ENCODE measurements around the gene TRIM17.
A peak's percentile ranks its signal among the peaks of the same experiment; 100 is the strongest.

Gene TRIM17

DNA sequence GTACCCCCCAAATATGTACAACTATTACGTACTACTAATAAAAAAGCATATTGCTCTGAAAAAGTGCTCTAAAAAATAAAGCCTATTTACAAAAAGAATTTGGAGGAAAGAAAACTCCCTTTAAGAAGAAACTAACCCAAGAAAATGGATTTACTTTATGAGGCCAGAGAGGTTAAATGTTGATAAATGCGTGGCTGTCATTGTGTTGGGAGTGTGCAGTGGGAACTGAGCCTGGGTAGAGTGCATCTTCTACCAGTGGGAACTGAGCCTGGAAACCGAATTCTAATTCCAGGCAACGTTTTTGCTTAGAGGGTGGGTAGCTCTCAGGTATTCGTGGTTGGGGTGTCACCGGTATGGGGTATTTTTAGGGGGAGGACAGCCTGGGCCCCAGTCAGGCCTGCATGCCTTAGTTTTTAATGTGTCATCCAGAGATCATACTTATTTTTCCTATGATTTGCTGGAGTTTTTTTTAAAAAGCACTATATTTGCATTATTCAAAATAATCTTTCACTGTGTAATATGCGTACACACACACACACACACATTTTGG, 46.4 kb upstream of the TRIM17 start:
- CTCF ChIA-PET = interaction anchor here (1.6 to 4.2 kb wide), 4 partner anchors 10 to 14 kb away, joined by 4 to 17 read pairs (median 6); no protein-coding TSS in a partner anchor
- TF ChIP-seq, protein P1, sequence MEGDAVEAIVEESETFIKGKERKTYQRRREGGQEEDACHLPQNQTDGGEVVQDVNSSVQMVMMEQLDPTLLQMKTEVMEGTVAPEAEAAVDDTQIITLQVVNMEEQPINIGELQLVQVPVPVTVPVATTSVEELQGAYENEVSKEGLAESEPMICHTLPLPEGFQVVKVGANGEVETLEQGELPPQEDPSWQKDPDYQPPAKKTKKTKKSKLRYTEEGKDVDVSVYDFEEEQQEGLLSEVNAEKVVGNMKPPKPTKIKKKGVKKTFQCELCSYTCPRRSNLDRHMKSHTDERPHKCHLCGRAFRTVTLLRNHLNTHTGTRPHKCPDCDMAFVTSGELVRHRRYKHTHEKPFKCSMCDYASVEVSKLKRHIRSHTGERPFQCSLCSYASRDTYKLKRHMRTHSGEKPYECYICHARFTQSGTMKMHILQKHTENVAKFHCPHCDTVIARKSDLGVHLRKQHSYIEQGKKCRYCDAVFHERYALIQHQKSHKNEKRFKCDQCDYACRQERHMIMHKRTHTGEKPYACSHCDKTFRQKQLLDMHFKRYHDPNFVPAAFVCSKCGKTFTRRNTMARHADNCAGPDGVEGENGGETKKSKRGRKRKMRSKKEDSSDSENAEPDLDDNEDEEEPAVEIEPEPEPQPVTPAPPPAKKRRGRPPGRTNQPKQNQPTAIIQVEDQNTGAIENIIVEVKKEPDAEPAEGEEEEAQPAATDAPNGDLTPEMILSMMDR (IDR thresholded peaks at IDR 0.05; ENCODE audit: control extremely low read depth, extremely low read depth, low read depth, missing control alignments) = no peak
- POLR2A ChIA-PET = no interaction called here
- DNase-seq (ENCODE audit: extremely low spot score) = no peak

DNA sequence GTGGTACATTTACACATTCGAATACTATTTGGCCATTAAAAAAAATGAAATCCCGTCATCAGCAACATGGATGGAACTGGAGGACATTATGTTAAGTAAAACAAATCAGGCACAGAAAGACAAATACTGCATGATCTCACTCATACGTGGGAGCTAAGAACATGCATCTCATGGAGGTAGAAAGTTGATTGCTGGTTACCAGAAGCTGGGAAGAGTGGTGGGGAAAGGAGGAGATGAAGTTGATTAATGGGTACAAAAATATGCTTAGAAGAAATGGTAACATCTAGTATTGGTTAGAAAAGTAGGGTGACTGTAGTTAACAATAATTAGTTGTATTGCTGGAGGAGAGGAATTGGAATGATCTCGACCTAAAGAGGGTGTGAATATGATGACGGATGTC, 45.9 kb upstream of the TRIM17 start:
- POLR2A ChIA-PET = no interaction called here
- CTCF ChIA-PET = interaction anchor here (2.0 to 4.2 kb wide), 2 partner anchors 10 to 13 kb away, joined by 4 to 17 read pairs; no protein-coding TSS in a partner anchor
- TF ChIP-seq, protein P1 (IDR thresholded peaks at IDR 0.05; ENCODE audit: control extremely low read depth, extremely low read depth, low read depth, missing control alignments) = no peak
- DNase-seq (ENCODE audit: extremely low spot score) = no peak

DNA sequence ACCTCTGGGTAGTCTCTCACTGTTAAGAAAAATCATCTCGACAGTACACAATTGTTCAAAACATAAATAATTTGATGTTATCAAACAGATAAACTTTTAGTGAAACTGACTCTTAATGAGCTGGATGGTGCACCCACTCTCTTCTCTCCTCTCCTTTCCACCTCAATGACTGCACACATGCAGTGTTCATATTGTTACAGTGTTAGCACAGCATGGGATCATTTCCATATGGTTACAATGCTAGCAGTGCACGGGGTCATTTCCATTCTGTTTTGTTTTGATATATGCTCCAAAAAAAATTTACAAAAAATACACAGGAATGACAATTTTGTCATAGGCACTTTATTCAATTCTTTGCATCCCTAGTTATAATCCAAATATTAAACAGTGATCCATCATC, 44.2 kb upstream of the TRIM17 start:
- DNase-seq (ENCODE audit: extremely low spot score) = no peak
- POLR2A ChIA-PET = no interaction called here
- CTCF ChIA-PET = interaction anchor here (4.2 kb wide), 1 partner anchor 12 kb away, joined by 17 read pairs; no protein-coding TSS in a partner anchor
- TF ChIP-seq, protein P1 (IDR thresholded peaks at IDR 0.05; ENCODE audit: control extremely low read depth, extremely low read depth, low read depth, missing control alignments) = no peak

DNA sequence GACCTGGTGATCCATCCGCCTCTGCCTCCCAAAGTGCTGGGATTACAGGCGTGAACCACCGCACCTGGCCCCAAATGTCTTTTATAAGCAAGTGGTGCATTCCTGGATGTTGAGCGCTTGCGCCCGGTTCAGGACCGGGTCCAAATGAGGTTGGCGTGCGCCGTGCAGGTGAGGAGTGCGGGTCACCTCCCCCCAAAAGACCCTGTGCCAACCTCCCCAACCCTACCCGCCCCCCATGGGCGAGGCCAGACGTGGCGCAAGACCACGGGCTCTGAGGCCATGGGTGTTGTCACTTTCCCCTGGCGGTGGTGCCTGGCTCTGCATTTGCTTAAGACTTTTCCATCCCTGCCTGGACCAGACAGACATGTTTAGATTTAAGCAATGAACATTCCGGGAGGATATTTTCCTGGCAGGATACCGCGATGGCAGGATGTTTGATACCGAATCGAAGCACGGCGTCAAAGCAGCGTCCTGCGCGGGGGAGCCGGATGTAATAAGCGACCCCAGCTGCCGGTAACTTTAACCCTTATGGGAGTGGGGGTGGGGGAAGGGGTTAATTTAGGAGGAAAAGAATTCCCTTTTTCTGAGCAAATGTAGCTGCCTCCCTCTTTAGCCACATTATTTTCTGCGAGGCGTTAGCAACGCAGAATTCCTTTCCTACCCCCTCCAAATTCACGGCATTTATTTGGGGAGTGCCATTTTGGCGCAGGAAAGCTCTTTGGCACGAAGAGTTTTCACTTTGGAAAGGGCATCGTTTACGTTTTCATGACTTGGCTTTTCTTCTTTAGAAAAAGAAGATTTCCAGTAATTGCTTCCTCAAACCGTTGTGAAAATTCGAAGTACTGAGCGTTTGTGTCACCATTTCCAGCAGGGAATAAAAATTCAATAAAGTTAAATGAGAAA, 42.7 kb upstream of the TRIM17 start:
- POLR2A ChIA-PET = interaction anchor here (0.6 kb wide), 1 partner anchor 52 kb away, joined by 6 read pairs; the partner anchor contains the start of gene TRIM11
- TF ChIP-seq, protein P1 (IDR thresholded peaks at IDR 0.05; ENCODE audit: control extremely low read depth, extremely low read depth, low read depth, missing control alignments) = peak; percentile 61
- DNase-seq (ENCODE audit: extremely low spot score) = peak; percentile 66
- CTCF ChIA-PET = interaction anchor here (0.8 to 1.8 kb wide), 8 partner anchors 10 to 769 kb away, joined by 3 to 9 read pairs (median 4); no protein-coding TSS in a partner anchor

DNA sequence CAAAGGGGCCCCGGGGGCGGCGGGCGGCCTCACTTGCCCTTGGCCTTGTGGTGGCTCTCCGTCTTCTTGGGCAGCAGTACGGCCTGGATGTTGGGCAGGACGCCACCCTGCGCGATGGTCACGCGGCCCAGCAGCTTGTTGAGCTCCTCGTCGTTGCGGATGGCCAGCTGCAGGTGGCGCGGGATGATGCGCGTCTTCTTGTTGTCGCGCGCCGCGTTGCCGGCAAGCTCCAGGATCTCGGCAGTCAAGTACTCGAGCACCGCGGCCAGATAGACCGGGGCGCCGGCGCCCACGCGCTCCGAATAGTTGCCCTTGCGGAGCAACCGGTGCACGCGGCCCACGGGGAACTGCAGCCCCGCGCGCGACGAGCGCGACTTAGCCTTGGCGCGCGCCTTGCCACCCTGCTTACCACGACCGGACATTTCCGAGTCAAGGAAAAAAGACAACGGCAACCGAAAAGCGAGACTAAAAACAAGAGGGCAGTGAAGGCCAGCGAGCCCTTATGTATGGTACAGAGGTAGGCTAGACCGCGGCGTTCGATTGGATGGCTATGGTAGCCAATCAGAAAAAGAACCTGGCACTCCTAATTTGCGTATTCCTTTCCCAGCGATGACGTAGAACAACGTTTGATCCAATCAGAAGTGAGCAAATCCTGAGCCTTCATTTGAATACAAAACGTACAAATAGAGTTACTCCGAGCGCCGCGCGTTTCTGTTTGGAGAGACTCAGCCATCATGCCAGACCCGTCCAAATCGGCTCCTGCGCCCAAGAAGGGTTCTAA, 40.9 kb upstream of the TRIM17 start:
- peak; percentile 90 for DNase-seq (ENCODE audit: extremely low spot score)
- TF ChIP-seq, protein P1 (IDR thresholded peaks at IDR 0.05; ENCODE audit: control extremely low read depth, extremely low read depth, low read depth, missing control alignments) = peak; percentile 17
- ChIA-PET CTCF (interaction anchor here (0.8 to 1.8 kb wide), 7 partner anchors 8 to 291 kb away, joined by 3 to 9 read pairs (median 3); no protein-coding TSS in a partner anchor), POLR2A (interaction anchor here (0.6 to 1.5 kb wide), 3 partner anchors 9 to 304 kb away, joined by 4 read pairs; no protein-coding TSS in a partner anchor)

DNA sequence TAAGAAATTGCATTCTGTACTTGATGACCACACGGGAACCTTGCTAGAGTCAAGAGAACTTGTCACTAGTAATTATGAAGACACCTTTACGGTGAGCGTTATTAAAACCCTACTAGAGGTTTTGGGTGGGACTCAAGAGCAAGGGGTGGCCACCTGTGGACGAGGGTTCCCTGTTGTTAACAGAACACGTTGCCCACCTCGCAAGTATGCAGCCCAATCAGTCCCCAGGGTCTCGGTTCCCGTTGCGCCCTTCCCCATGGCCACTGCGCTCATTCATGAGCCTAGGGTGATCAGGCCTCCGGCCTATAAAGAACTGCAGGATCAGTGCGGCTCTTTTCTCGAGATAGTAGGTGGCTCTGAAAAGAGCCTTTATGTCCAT, 40.3 kb upstream of the TRIM17 start:
- ChIA-PET CTCF (interaction anchor here (0.8 to 1.3 kb wide), 3 partner anchors 11 to 290 kb away, joined by 3 read pairs; no protein-coding TSS in a partner anchor), POLR2A (interaction anchor here (1.1 to 1.5 kb wide), 2 partner anchors 8 to 30 kb away, joined by 4 read pairs; no protein-coding TSS in a partner anchor)
- DNase-seq (ENCODE audit: extremely low spot score) = no peak
- TF ChIP-seq, protein P1 (IDR thresholded peaks at IDR 0.05; ENCODE audit: control extremely low read depth, extremely low read depth, low read depth, missing control alignments) = no peak

Data from GM10248 (cell line).